Parathyroid adenoma (tissue), 2 donors: ENCODE measurements around the gene OR6B3.

Source experiments
- H2AFZ ChIP-seq: fragments of 300-600 bp; sonication (generic); one replicate; pipeline ENCODE4 v1.7.0; 2017; ENCODE audit warnings: antibody characterized with exemption, mild to moderate bottlenecking
- H3K27ac ChIP-seq: fragments of 300-600 bp; sonication (generic); one replicate; pipeline ENCODE4 v1.7.0; 2017
- H3K27me3 ChIP-seq: fragments of 300-600 bp; sonication (generic); one replicate; pipeline ENCODE4 v1.7.0; 2017; ENCODE audit warnings: low read length; ENCODE audit not compliant: control insufficient read depth, insufficient read depth
- H3K36me3 ChIP-seq: fragments of 300-600 bp; sonication (generic); one replicate; pipeline ENCODE4 v1.7.0; 2017; ENCODE audit warnings: low read length; ENCODE audit not compliant: control insufficient read depth, insufficient read depth
- H3K4me1 ChIP-seq: fragments of 300-600 bp; sonication (generic); one replicate; pipeline ENCODE4 v1.7.0; 2017; ENCODE audit warnings: control low read depth
- H3K4me2 ChIP-seq: fragments of 300-600 bp; sonication (generic); one replicate; pipeline ENCODE4 v1.7.0; 2017; ENCODE audit warnings: low read length
- H3K4me3 ChIP-seq: fragments of 300-600 bp; sonication (generic); one replicate; pipeline ENCODE4 v1.7.0; 2017; ENCODE audit warnings: low read depth, low read length
- H3K79me2 ChIP-seq: fragments of 300-600 bp; sonication (generic); one replicate; pipeline ENCODE4 v1.7.0; 2017; ENCODE audit warnings: control low read depth
- H3K9ac ChIP-seq: fragments of 300-600 bp; sonication (generic); one replicate; pipeline ENCODE4 v1.7.0; 2017; ENCODE audit warnings: mild to moderate bottlenecking
- H3K9me3 ChIP-seq: fragments of 300-600 bp; sonication (generic); one replicate; pipeline ENCODE4 v1.7.0; 2017; ENCODE audit warnings: low read length; ENCODE audit not compliant: control insufficient read depth
- TF ChIP-seq, protein P1 (sequence below): fragments of 300-600 bp; sonication (generic); IDR thresholded peaks from one replicate; pipeline ENCODE4 v1.7.0; 2017; ENCODE audit warnings: antibody characterized with exemption, mild to moderate bottlenecking
- donor health status: primary hyperparathyroidism.

Gene OR6B3

DNA sequence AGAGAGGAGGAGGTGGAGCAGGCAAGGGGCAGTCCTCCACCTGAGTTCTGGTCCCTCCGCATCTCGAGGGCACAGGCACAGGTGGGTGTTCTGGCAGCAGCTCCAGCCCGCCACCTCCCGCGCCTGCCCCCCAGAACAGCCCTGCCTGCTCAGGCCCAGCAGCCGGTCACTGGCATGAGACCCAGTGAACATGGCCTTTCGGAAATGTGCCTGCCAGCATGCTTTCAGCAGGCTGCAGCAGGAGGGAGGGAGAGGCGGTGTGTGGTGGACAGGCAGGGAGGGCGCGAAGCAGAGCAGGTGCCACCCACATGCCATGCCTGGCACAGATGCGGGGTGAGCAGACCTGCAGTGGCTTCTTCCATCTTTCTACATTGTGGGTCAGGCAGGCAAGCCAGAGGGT, 3.4 kb upstream of the OR6B3 start:
- Histone ChIP-seq H3K36me3 (no peaks in the 10 kb centered on the region), H3K4me2 (no peak overlapping the region), H3K4me3 (no peak overlapping the region), H3K4me1 (no peaks in the 10 kb centered on the region), H3K9me3 (no peaks in the 10 kb centered on the region), H3K79me2 (no peaks in the 10 kb centered on the region), H3K27me3 (peaks cover 2% of the 10 kb centered on the region), H2AFZ (no peak overlapping the region), H3K27ac (no peak overlapping the region), H3K9ac (no peak overlapping the region)
- TF ChIP-seq, protein P1, sequence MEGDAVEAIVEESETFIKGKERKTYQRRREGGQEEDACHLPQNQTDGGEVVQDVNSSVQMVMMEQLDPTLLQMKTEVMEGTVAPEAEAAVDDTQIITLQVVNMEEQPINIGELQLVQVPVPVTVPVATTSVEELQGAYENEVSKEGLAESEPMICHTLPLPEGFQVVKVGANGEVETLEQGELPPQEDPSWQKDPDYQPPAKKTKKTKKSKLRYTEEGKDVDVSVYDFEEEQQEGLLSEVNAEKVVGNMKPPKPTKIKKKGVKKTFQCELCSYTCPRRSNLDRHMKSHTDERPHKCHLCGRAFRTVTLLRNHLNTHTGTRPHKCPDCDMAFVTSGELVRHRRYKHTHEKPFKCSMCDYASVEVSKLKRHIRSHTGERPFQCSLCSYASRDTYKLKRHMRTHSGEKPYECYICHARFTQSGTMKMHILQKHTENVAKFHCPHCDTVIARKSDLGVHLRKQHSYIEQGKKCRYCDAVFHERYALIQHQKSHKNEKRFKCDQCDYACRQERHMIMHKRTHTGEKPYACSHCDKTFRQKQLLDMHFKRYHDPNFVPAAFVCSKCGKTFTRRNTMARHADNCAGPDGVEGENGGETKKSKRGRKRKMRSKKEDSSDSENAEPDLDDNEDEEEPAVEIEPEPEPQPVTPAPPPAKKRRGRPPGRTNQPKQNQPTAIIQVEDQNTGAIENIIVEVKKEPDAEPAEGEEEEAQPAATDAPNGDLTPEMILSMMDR: no peak

DNA sequence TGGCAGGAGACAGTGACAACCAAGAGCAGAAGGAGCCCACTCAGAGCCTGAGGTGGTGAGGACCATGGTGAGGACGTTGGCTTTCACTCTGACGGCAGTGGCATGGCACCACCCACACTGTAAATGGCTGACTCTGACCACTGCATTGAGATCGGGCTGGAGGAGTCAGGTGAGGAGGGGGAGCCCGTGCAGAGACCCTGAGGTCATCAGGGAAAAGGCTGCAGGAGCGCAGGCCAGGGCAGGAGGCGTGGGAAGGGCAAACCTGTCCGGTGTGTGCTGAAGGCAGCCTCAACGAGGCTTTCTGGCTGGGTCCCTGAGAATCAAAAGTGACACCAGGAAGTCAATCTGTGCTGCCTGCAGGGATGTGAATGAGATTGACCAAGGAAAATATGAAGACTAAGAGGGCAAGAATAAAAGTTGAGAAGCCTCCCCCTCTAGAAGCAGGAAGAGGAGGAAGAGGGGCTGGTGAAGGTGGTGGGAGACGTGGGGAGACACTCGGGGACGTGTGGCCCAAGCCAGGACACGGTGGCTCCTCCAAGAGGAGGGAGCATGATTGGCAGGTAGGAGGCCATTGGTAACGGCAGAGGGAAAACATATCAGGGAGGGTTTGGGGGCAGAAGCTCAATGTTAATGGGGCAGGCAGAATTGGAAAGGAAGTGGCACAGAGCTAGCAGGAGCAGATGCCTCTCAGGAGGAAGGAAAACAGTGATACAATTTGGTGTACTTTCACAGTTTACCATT, 2.0 kb upstream of the OR6B3 start:
- Histone ChIP-seq H3K9ac (no peak overlapping the region), H3K79me2 (no peaks in the 10 kb centered on the region), H3K4me1 (no peaks in the 10 kb centered on the region), H2AFZ (no peak overlapping the region), H3K27ac (no peak overlapping the region), H3K36me3 (no peaks in the 10 kb centered on the region), H3K4me3 (no peak overlapping the region), H3K9me3 (no peaks in the 10 kb centered on the region), H3K4me2 (no peak overlapping the region), H3K27me3 (peaks cover 2% of the 10 kb centered on the region)
- TF ChIP-seq, protein P1: no peak

GRCh38 chr2:240052524-240052923, 797 bp downstream of the OR6B3 start:
- Histone ChIP-seq H3K4me3 (no peak overlapping the region), H3K27ac (no peak overlapping the region), H3K9ac (no peak overlapping the region), H3K36me3 (no peaks in the 10 kb centered on the region), H3K4me2 (no peak overlapping the region), H3K9me3 (no peaks in the 10 kb centered on the region), H2AFZ (no peak overlapping the region), H3K4me1 (no peaks in the 10 kb centered on the region), H3K27me3 (peaks cover 2% of the 10 kb centered on the region), H3K79me2 (no peaks in the 10 kb centered on the region)
- TF ChIP-seq, protein P1: no peak

- H3K4me2 ChIP-seq: no peak overlapping the region
- H3K9me3 ChIP-seq: no peaks in the 10 kb centered on the region
- H3K79me2 ChIP-seq: no peaks in the 10 kb centered on the region
- H3K27me3 ChIP-seq: peaks cover 2% of the 10 kb centered on the region
- no peak overlapping the region for H2AFZ ChIP-seq
- no peaks in the 10 kb centered on the region for H3K4me1 ChIP-seq
- TF ChIP-seq, protein P1: no peak
- no peak overlapping the region for H3K9ac ChIP-seq
- no peak overlapping the region for H3K27ac ChIP-seq
- H3K36me3 ChIP-seq: no peaks in the 10 kb centered on the region
- H3K4me3 ChIP-seq: no peak overlapping the region
Measured at GRCh38 chr2:240051697-240052096, 1.6 kb downstream of the OR6B3 start.

DNA sequence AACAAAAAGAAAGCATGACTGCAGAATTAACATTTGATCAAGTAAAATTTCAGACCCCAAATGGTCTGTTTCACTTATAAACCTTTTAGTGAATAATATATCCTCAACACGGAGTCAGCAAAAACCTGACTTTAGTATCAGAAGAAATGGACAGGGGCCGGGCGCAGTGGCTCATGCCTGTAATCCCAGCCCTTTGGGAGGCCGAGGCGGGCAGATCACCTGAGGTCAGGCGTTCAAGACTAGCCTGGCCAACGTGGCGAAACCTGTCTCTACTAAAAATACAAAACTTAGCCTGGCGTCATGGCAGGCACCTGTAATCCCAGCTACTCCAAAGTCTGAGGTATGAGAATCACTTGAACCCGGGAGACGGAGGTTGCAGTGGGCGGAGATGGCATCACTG, 3.0 kb downstream of the OR6B3 start:
- H2AFZ ChIP-seq: no peak overlapping the region
- H3K9ac ChIP-seq: no peak overlapping the region
- H3K27me3 ChIP-seq: peaks cover 2% of the 10 kb centered on the region

More for the DNA sequence above, 3.0 kb downstream of the OR6B3 start:
- H3K27ac ChIP-seq: no peak overlapping the region
- H3K4me3 ChIP-seq: no peak overlapping the region
- H3K36me3 ChIP-seq: no peaks in the 10 kb centered on the region
- H3K4me1 ChIP-seq: no peaks in the 10 kb centered on the region
- TF ChIP-seq, protein P1: no peak
- H3K4me2 ChIP-seq: no peak overlapping the region
- no peaks in the 10 kb centered on the region for H3K79me2 ChIP-seq
- H3K9me3 ChIP-seq: no peaks in the 10 kb centered on the region
